Iris pigment epithelial cell (primary cell): ENCODE measurements around the gene COPS2.
"Not testable (repeated sequence)": the region's sequence is repeated elsewhere in the genome, so short reads cannot be mapped to it uniquely, and the experiment has no call there.

ENCODE experiments used
- DNase-seq: peaks from one replicate; pipeline ENCODE4 v3.0.0-alpha.2; 2011; ENCODE audit warnings: low read depth

Gene COPS2

DNA sequence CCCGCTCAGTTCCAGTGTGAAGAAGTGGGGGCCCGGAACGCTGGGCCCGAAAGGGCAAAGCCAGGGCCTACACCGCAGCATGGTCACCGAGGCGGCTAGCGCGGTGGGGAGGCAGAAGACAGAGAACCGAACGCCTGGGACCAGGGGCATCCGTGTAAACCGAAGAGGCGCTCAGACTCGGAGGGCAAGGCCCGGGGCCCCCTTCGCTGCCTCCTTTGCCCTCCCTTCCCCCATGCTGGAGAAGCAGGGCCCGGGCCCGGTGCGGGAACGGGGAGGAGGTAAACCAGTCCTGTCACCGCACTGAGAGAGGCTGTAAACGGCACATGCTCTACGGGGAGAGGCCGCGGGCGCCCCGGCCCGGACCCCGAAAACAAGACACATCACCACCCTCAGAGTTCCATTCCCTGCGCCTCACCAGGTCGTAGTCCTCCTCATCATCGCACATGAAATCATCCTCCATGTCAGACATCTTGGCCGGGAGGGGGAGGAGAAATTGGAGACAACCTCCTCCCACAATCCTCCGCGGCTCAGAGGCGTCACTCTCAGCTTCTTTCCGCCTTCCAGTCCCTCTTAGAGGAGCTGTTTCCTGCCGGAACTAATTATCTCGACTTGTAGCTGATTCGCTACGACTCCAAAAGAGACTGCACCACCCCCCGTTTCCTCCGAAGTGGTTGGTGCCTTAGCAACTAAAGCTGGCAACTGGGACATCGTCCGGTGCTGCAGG lies at the start of gene COPS2:
Gene COPS2, minus strand, starts transcription at position 490 of the 724 bp plus-strand sequence. Its CDS starts 21 bp downstream, at position 469.
- DNase-seq = peak; percentile 99

DNA sequence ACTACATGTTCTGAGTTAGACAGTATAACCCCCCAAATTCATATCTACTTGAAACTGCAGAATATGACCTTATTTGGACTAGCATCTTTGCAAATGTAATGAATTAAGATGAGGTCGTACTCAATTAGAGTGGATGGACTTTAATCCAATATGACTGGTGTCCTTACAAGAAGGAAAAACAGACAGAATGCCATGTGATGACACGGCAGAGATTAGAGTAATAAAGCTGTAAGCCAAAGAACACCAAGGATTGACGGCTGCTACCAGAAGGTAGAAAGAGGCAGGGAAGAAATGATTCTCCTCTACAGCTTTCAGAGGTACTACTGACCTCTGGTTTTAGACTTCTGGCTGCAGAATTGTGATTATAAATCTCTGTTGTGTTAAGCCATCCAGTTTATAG lies 44.9 kb upstream of the COPS2 start:
- no peak for DNase-seq

DNA sequence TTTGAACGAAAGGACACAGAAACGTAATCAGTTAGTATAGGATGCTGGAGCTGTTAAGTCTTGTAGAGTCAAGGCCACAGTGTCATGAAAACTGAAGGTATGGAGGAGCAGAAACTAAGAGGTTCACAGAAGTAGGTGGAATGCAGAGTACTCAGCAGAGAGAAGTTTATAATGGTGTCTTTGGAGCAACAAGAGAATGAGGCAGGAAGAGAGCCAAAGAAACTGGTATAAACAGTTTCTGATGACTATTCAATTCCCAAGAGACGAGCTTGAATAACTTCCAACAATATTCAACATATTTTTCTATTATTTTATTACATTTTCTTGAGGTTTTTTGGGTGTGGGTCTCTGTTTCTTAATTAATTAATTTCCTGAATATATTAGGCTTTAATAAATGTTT lies 44.3 kb upstream of the COPS2 start:
- DNase-seq = no peak

DNA sequence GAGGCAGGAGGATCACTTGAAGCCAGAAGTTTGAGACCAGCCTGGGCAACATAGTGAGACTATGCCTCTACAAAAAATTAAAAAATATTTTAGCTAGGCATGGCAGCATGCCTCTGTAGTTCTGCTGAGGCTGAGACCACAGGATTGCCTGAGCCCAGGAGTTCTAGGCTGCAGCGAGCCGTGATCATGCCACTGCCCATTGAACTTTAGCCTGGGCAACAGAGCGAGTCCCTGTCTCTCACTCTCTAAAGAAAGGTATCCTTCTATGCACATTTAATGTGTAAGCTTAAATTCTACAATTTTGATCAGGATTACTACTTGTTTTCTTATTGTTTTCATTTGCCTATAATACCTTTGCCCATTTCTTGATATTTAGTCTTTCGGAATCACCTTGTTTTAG lies 41.5 kb upstream of the COPS2 start:
- DNase-seq = no peak

DNA sequence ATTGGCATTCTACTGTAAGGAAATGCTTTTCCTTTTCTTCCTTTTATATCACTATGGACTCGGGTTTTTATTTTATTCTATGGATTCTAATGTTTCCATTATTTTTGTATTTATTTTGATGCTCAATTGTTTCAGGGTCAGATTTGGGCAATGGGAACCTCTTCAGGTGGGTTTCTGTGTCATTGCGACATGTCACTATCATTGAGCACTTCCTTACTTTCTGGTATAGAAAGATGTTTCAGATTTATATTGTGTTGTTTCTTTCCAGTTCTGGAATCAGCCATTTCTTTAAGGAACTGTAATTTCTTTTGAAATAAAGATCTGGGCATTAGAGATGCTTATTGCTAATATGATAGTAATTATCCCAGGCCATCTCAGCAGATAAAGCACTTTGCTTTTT lies 36.5 kb upstream of the COPS2 start:
- no peak for DNase-seq

DNA sequence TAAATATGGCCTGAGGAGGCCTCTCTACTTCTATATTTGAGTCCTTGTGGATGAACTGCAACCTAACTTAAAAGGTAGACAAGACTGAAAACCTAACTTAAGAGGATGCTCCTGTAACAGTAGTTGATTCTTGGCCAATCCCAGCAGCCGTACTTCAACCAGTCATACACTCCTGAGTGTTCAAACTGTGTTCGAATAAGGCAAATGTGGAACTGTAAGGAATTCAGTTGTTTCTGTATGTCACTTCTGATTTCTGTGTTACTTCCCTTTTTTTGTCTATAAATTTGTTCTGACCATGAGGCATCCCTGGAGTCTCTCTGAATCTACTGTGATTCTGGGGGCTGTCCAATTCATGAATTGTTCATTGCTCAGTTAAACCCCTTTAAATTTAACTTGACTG lies 35.2 kb upstream of the COPS2 start:
- DNase-seq = no peak

DNA sequence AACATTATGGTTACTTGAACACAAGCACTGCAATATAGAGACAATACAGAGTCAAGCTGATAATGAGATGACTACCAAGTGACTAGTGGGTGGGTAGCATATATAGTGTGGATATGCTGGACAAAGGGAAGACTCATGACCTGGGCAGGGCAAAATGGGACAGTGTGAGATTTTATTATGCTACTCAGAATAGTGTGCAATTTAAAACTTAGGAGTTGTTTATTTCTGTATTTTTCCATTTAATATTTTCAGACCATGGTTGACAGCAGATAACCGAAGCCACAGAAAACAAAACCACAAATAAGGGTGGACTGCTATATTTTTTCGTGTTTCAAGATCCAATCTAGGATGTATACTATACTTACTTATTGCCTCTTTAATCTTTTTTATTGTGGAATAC lies 34.2 kb upstream of the COPS2 start:
- DNase-seq = no peak

DNA sequence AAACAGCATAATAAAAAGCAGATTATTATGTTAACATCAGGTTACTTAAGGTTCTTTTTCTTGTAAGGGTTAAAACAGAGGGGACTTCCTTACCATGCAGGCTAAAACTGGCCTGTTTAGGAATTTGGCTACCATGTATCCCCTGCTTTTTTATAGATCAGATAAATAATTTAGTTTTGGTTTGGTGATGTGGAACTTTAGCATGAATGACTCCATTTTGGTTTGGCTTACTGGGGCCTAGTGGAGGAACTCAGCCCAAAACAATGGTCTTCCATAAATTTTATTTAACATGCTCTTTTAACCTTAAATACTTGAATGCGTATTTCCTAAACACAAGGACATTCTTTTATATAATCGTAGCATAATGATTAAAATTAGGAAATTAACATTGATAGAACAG lies 33.5 kb upstream of the COPS2 start:
- no peak for DNase-seq

DNA sequence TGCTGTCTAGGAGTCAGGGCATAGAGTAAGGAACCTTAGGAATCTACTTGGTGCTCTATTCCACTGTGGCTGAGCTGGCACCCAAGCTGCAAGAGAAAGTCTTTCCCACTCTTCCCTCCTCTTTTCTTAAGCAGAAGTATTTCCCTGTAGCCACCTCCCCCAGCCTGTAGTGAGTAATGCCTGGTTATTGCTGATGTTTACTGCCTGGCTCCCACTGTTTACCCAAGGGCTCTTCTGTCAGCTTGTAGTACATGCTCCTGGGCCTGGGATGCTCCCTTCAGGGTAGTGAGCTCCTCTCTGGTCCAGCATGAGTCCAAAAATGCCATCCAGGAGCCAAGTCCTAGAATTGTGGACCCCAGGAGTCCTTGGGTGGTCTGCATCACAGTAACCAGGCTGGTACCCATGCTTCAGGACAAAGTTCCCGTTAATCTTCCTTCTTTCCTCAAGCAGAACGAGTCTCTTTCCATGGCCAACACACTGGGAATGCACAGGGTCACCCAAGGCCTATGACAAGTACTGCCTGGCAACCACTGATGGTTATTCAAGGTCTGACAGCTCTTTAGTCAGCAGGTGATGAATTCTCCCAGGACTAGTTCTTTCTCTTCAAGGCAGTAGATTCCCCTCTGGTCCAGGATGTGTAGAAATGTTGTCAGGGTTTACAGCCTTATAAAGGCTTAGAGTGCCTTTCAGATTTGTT lies 32.3 kb upstream of the COPS2 start:
- DNase-seq = peak; percentile 57

DNA sequence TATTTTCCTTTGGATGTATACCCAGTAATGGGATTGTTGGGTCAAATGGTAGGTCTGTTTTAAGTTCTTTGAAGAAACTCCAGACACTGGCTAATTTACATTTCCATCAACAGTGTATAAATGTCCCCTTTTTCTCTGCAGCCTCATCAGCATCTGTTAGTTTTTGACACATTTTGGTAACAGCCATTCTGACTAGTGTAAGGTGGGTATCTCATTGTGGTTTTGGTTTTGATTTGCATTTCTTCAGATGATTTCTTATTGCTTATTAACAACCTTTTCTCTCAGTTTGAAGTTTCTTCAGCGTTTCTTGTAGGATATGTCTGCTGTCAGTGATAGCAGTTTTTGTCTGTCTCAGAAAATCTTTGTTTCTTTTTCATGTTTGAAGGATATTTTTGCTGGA lies 30.1 kb upstream of the COPS2 start:
- DNase-seq = no peak

DNA sequence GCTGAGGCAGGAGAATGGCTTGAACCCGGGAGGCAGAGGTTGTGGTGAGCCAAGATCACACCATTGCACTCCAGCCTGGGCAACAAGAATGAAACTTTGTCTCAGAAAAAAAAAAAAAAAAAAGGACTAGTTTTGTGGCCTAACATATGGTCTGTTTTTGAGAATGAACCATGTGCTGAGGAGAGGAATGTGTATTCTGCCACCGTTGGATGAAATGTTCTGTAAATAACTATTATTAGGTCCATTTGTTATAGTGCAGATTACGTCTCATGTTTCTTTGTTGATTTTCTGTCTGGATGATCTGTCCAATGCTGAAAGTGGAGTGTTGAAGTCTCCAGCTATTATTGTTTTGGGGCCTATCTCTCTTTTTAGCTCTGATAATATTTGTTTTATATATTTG lies 28.3 kb upstream of the COPS2 start:
- not testable (repeated sequence) for DNase-seq

DNA sequence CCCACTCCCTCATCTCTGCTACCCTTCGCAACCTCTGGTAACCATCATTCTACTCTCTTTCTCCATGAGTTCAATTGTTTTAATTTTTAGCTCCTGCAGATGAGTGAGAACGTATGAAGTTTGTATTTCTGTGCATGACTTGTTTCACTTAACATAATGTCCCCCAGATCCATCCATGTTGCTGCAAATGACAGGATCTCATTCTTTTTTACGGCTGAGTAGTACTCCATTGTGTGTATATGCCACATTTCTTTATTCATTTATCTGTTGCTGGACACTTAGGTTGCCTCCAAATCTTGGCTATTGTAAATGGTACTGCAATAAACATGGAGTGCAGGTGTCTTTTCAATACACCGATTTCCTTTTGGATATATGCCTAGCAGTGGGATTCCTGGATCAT lies 26.7 kb upstream of the COPS2 start:
- no peak for DNase-seq

DNA sequence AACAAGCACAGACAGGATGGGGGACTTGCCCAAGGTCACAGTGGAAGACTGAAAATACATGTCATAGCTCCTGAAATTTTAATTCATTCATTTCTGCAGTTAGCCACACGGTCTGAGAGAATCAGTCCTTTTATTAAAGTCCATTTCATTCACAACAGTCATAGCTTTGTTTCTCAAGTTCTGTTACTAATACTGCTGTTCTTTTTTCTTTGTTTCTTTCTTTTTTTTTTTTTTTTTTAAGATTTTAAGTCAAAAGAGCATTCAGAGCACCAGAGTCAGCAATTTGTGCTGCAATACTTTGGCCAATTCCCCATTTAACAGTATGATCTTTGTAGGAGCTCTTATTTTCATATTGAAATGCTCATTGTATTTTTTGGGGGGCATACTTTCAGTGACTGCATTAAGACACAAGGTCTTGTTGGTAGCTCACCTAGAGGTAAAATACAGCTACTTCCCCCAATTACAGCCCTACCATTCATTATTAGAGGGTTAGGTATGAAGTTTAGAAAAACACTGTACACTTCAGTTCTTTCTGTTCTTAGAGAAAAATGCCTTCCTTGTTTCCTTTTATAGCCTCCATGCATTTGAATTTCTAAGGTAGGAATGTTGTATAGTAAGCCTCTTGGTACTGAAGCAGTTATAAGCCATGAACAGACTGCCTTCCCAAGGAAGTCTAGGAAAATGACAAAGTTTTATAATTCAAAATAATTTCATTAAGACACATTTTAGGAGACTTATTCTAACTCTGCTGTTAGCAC lies 24.2 kb upstream of the COPS2 start:
- no peak for DNase-seq

DNA sequence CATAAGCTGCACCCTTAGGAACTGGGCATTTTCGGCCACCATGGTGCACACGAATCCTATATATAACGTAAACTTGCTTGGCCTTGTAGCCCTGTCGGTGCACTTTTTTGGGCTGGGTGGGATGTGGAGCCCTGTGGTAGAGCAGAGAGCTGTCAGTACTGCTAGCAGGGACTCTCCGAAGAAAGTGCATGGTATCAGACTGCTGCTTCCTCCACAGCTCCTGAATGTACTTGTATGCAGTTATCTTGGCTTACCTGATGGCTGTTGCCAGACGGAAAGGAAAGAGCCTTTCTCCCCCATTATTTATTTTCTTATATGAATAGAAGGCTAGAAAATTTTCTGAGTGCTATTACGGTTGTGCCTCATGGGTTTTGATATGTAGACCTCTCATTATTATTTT lies 23.1 kb upstream of the COPS2 start:
- DNase-seq = no peak

DNA sequence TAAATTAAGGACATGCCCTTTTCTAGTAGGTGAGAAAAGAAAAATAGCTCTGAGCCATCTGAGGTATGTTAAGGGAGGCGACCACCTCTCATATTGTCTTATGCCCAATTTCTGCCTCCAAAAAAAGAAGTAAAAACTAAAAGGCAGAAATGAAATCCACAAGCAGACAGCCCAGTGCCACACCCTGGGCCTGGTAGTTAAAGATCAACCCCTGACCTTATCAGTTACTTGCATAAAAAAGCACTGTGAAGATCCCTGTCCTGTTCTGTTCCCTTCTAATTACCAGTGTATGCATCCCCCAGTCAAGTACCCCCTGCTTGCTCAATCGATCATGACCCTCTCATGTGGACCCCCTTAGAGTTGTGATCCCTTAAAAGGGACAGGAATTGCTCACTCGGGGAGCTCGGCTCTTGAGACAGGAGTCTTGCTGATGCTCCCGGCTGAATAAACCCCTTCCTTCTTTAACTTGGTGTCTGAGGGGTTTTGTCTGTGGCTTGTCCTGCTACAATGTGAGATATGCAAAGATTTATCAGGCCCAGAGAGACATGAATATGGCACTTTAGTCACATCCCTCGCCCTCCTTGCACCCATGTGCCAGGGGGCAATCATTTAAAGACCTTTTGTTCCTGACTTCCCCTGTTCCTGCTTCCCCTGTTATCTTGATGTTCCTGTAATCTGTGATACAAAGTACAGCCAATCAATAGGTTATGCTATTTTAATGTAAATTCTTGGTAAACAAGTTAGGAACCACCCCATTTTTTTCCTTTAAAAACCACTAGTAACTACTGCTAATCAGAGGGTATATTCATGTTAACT lies 20.4 kb upstream of the COPS2 start:
- DNase-seq = not testable (repeated sequence)

DNA sequence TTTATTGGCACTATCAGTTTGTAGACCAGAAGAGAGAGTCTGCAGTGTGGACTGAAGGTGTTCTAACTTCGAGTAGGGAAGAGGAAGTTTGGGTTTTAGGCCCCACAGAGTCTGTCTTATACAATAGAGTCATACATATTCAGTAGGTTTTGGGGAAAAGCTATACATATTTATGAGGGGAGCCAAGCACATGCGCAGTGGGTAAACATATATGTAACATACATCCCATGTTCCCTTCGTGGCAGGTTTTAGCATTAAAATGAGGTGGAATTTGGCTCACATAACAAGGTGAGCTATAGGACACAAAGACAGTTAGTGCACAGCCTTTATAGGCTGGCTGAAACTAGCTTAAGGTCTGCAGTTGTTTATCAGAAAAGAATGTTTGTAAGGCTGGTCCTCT lies 19.5 kb upstream of the COPS2 start:
- DNase-seq = no peak

DNA sequence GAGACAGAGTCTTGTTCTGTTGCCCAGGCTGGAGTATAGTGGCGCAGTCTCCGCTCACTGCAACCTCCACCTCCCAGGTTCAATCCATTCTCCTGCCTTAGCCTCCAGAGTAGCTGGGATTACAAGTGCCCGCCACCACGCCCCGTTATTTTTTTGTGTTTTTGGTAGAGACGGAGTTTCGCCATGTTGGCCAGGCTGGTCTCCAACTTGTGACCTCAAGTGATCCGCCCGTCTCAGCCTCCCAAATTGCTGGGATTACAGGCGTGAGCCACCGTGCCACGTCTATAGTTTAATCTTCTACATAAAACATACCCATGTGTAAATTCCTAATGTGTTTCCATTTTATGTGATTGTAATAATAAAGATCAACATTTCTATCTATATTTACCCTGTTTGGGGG lies 16.4 kb upstream of the COPS2 start:
- no peak for DNase-seq

DNA sequence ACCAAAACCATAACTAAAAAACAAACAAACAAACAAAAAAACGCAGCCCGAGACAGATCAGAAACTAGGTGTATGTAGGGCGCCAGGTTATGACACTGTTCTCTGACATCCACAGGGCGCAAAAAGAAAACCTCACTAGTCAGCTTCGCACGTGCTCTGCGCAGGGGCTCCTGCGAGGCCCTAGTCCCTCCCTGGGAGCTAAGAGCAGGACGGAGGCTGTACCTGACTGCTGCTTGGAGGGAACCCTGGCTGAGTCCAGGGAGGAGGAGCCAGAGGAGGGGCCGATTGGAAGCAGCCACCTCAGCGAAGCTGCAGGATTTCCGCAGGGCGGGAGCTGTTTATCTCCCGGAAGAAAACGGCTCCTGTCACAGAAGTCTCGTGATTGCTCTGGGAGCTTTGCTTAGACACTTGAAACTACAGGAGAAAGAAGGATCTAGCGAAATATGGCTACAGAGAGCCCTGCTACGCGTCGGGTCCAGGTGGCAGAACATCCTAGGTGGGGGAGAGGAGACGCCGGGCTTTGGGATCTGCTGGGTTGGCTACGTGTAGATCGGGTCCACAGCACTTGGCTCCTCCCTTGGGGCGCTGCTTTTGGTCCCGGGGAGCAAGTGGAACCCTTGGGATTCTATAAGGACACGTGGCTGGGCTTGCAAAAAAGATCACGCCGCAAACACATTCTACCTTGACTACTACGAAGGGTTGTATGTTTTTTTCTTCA lies 14.6 kb upstream of the COPS2 start, which contains the start of gene GALK2:
Gene GALK2, plus strand, starts transcription at position 368 of the 718 bp plus-strand sequence. Its CDS starts 76 bp downstream, at position 444.
- peak; percentile 83 for DNase-seq

DNA sequence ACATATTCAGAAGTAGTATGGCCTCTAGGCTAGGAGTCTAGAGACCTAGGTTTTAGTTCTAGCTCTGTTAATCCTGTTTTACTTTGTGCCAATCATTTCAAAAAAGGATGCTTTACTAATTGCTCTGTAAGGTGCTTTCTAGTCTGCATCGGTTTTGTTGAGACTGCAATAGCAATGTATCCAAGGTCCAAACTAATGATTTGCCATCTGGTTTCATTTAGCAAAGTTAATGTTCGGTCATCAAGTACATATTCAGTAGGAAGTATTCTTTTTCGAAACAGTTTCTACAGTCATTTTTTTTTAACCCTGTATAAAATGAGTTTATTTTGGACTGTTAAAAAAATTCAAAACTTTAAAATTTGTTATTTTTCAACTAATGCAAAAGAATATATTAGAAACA lies 12.6 kb upstream of the COPS2 start:
- no peak for DNase-seq

DNA sequence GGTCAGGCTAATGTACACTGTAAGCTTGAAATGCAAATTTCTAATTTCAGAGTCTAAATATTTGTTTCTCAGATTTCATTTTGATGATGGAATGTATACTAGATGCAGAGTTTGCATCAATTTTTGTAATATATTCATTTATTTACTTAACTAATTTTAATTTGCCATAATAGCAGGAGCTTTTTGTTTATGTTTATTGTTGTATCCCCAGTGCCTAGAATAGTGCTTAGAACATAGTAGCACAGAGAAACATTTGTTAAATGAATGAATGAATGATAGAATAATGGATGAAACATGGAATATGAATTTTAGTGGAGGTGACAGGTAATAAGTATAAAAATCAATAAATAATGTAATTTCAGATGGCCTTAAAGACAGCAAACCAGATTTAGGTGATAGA lies 9.5 kb upstream of the COPS2 start:
- no peak for DNase-seq

DNA sequence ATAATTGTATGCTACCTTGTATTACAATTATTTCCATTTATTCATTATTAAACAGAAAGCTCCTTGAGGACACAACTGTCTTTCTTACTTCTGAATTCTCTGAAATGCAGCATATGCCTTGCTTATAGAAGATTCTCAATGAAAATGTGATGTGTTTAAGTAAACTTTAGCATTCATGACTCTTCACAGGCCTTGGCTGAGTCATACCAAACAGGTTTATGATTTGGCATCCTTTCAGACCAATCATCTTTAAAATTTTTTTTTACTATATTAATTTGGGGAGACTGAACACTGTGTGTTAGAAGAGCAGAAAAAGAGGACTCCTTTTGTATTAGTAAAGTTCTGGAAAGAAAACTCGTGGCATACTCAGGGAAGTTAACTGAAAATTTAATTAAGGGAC lies 8.3 kb upstream of the COPS2 start:
- peak; percentile 41 for DNase-seq
